K562 (cell line): ENCODE measurements around the gene TNIP1.

Source experiments
- CBFA2T3 ChIP-seq: fragments of 450-650 bp; IDR thresholded peaks from 2 replicates; pipeline ENCODE4 v1.6.1; 2017
- CC2D1A ChIP-seq: fragments of 450-650 bp; IDR thresholded peaks from 2 replicates; pipeline ENCODE4 v1.6.1; 2017; ENCODE audit warnings: mild to moderate bottlenecking
- CHD2 ChIP-seq: IDR thresholded peaks from 2 replicates; pipeline ENCODE4 v1.6.1; 2011; ENCODE audit warnings: low read depth, low read length
- CTCF ChIP-seq, 3 experiments: IDR thresholded peaks in 2 of 3; conservative IDR thresholded peaks in 1 of 3; 2 replicates each; pipeline ENCODE4 v1.5.1; 2011 to 2012; ENCODE audit warnings: low read length in 3 of 3, mild to moderate bottlenecking in 3 of 3, control low read depth in 2 of 3, improper control_type of control experiment in 1 of 3, inconsistent platforms in 1 of 3, low read depth in 1 of 3, mixed read lengths in 1 of 3, moderate library complexity in 1 of 3; ENCODE audit not compliant: insufficient read depth in 2 of 3
- FOXK2 ChIP-seq, 2 experiments: fragments of 450-650 bp; IDR thresholded peaks in 1 of 2; conservative IDR thresholded peaks in 1 of 2; 2 replicates each; pipeline ENCODE4 v1.6.1; 2016; ENCODE audit warnings: low read depth in 2 of 2, mild to moderate bottlenecking in 1 of 2
- LARP7 ChIP-seq: fragments of 450-650 bp; IDR thresholded peaks from 2 replicates; pipeline ENCODE4 v1.6.1; 2016
- PBX2 ChIP-seq, 2 experiments: IDR thresholded peaks in 1 of 2; conservative IDR thresholded peaks in 1 of 2; 2 replicates each; pipeline ENCODE4 v1.6.1; 2016; ENCODE audit warnings: low read depth in 2 of 2, mild to moderate bottlenecking in 1 of 2, missing compliant biosample characterization in 1 of 2, missing genetic modification characterization in 1 of 2, moderate library complexity in 1 of 2
- POLR2A ChIP-seq: fragments of 450-650 bp; conservative IDR thresholded peaks from 2 replicates; pipeline ENCODE4 v1.6.1; 2016
- RFX5 ChIP-seq: IDR thresholded peaks from 2 replicates; pipeline ENCODE4 v1.6.1; 2011; ENCODE audit warnings: low read depth, mild to moderate bottlenecking, improper control_type of control experiment, low read length
- TBL1XR1 ChIP-seq, 2 experiments: IDR thresholded peaks; 2 replicates each; pipeline ENCODE4 v1.6.1; 2012; ENCODE audit warnings: improper control_type of control experiment in 2 of 2, low read length in 2 of 2, mild to moderate bottlenecking in 1 of 2
- YY1 ChIP-seq, 3 experiments: IDR thresholded peaks; 2 replicates each; pipeline ENCODE4 v1.6.1; 2011; ENCODE audit warnings: low read length in 2 of 3, mild to moderate bottlenecking in 2 of 3, moderate library complexity in 2 of 3, borderline replicate concordance in 1 of 3, control low read depth in 1 of 3, low read depth in 1 of 3; ENCODE audit not compliant: insufficient read depth in 3 of 3, insufficient replicate concordance in 2 of 3, control insufficient read depth in 1 of 3, insufficient read length in 1 of 3; ENCODE audit errors: extremely low read depth in 1 of 3
- ZNF586 ChIP-seq: fragments of 450-650 bp; formaldehyde crosslinking; conservative IDR thresholded peaks from 2 replicates; pipeline ENCODE4 v1.4.0; 2020; ENCODE audit warnings: mild to moderate bottlenecking, moderate library complexity
- ZNF639 ChIP-seq, 2 experiments: fragments of 200-800 bp in 1 of 2; sonication (Bioruptor generic) in 1 of 2; sonication (generic) in 1 of 2; formaldehyde crosslinking in 1 of 2; IDR thresholded peaks in 1 of 2; conservative IDR thresholded peaks in 1 of 2; 2 replicates each; pipeline versions ENCODE4 v1.5.0 to v1.6.1; 2016 to 2020; ENCODE audit warnings: missing compliant biosample characterization in 1 of 2, missing genetic modification characterization in 1 of 2, missing genetic modification reagents in 1 of 2

DNA sequence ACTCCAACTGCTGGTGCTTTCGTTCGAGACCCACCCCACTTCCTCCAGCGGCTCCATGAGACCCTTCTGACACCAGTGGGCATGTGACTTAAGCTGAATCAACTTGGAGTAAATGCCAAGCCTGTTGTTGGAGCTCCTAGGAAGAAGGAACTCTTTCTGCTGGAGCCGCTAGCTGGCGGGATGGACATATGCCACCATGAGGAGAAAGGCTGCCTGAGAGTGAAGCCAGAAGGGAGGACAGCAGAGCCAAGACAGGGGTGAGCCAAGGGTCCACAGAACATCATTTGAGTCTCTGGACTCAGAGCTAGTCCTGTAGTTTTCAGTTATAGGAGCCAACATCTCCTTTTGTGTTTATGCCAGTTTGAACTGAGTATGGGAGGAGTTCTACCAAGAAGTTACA is 40.8 kb upstream of the TNIP1 start:
- TF ChIP-seq CTCF (IDR thresholded peaks at IDR 0.05 in 2 of 3, conservative IDR thresholded peaks at IDR 0.05 in 1 of 3; ENCODE audit: insufficient read depth in 2 of 3, low read depth in 1 of 3, low read length in 3 of 3), result no peak
- no peak for TF ChIP-seq FOXK2 (conservative IDR thresholded peaks at IDR 0.05 in 1 of 2, IDR thresholded peaks at IDR 0.05 in 1 of 2; ENCODE audit: low read depth in 2 of 2)
- no peak for TF ChIP-seq CHD2
- no peak for TF ChIP-seq RFX5
- no peak for TF ChIP-seq YY1 (IDR thresholded peaks at IDR 0.05; ENCODE audit: borderline replicate concordance in 1 of 3, control insufficient read depth in 1 of 3, extremely low read depth in 1 of 3, insufficient read depth in 3 of 3, insufficient read length in 1 of 3, insufficient replicate concordance in 2 of 3, low read depth in 1 of 3, low read length in 2 of 3)
- TF ChIP-seq LARP7, result no peak
- TF ChIP-seq CBFA2T3, result no peak
- TF ChIP-seq CC2D1A, result no peak
- TF ChIP-seq TBL1XR1 (IDR thresholded peaks at IDR 0.05; ENCODE audit: low read length in 2 of 2), result no peak
- no peak for TF ChIP-seq PBX2 (CRISPR knock-in tag; IDR thresholded peaks at IDR 0.05; ENCODE audit: low read depth)
- TF ChIP-seq PBX2 (tag; conservative IDR thresholded peaks at IDR 0.05; ENCODE audit: low read depth), result no peak
- no peak for TF ChIP-seq POLR2A
- no peak for TF ChIP-seq ZNF586 (CRISPR knock-in tag)
- TF ChIP-seq ZNF639 (CRISPR knock-in tag; conservative IDR thresholded peaks at IDR 0.05 in 1 of 2, IDR thresholded peaks at IDR 0.05 in 1 of 2), result no peak
